Fibroblast of pulmonary artery (primary cell): Measurements from ENCODE around the gene GALNT2.
A peak's percentile ranks its signal among the peaks of the same experiment; 100 is the strongest.

Experiments
- DNase-seq: peaks from one replicate; pipeline ENCODE4 v3.0.0-alpha.2; 2010; ENCODE audit warnings: low read depth
- H3K4me3 ChIP-seq: replicated peaks from 2 replicates; pipeline ENCODE4 v1.5.1; 2011; ENCODE audit warnings: low read depth, mild to moderate bottlenecking, control low read depth, low read length, moderate library complexity
- TF ChIP-seq, protein P1 (sequence below): IDR thresholded peaks from 2 replicates; pipeline ENCODE4 v1.5.1; 2011; ENCODE audit warnings: mild to moderate bottlenecking, control low read depth, low read length, inconsistent platforms; ENCODE audit errors: missing control alignments

GALNT2 gene

DNA sequence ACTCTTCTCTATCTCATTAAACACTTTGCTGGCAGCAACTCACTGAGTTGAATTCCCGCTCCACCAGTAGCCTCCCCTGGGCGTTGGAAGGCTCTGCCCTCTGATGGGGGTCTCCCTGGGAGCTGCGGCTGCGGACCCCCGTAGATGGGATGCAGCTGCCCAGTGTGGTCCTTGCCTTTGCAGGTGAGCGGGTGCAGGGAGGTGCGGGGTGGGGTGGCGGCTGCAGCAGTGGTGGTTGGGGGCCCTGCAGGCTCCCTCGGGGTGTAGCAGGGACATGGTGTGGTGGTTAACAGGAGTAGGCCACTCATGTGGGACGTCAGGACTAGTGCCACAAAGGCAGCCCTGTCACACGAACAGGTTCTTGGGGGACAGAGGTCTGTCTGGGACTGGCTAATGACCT, 42.0 kb downstream of the GALNT2 start:
- H3K4me3 ChIP-seq = no peak overlapping the region
- TF ChIP-seq, protein P1, sequence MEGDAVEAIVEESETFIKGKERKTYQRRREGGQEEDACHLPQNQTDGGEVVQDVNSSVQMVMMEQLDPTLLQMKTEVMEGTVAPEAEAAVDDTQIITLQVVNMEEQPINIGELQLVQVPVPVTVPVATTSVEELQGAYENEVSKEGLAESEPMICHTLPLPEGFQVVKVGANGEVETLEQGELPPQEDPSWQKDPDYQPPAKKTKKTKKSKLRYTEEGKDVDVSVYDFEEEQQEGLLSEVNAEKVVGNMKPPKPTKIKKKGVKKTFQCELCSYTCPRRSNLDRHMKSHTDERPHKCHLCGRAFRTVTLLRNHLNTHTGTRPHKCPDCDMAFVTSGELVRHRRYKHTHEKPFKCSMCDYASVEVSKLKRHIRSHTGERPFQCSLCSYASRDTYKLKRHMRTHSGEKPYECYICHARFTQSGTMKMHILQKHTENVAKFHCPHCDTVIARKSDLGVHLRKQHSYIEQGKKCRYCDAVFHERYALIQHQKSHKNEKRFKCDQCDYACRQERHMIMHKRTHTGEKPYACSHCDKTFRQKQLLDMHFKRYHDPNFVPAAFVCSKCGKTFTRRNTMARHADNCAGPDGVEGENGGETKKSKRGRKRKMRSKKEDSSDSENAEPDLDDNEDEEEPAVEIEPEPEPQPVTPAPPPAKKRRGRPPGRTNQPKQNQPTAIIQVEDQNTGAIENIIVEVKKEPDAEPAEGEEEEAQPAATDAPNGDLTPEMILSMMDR = no peak
- DNase-seq = no peak

DNA sequence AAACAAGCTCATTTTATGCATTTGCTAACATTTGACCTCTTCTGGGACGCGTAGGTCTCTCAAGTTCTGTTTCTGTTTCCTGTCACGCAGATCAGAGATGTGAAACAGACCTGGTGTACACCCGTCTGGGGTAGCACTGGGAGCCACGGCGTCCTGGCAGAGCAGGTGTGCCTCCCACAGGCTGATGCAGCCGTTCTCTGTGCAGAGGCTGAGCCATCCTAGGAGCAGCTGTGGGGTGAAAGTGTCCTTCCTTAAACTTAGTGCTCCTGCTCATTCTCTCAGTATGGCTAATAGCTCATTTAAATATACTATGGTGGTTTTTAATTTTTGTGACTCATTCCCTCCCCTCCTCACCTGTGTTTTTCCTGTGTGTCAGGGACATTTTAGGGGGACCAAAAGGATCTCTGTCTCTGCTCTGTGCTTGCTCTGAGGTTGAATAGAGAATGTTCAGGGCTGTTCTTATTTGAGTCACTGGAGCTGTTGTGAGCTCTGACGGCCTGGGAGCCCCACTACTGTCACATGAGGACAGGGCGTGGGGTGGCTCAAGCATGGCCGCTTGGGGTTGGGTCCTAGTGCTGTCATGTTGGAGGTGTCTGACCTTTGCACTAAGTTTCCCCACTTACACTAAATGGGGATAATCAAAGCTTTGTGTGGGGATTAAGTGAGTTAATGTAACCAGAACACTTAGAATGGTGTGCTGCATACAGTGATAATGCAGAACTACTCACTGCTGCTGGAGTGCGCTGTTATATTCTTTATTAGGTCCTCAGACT, 43.0 kb downstream of the GALNT2 start:
- no peak for DNase-seq
- TF ChIP-seq, protein P1 = no peak
- H3K4me3 ChIP-seq = no peak overlapping the region

DNA sequence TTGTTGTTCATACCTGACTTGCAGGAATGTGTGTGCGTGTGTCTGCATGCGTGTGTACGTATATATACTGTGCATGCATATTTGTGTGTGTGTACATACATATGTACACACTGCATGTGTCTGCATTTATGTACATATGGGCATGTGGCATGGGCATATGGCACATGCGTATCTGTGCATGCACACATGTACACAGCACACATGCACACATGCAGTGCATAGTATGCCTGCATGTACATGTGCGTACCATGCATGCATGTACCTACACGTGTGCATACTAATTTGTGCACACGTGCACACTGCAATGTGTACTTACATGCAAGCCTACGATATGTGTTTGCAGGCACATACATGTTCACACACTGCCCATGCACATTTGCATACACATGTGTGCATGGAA, 43.9 kb downstream of the GALNT2 start:
- TF ChIP-seq, protein P1 = no peak
- no peak for DNase-seq
- H3K4me3 ChIP-seq = no peak overlapping the region

DNA sequence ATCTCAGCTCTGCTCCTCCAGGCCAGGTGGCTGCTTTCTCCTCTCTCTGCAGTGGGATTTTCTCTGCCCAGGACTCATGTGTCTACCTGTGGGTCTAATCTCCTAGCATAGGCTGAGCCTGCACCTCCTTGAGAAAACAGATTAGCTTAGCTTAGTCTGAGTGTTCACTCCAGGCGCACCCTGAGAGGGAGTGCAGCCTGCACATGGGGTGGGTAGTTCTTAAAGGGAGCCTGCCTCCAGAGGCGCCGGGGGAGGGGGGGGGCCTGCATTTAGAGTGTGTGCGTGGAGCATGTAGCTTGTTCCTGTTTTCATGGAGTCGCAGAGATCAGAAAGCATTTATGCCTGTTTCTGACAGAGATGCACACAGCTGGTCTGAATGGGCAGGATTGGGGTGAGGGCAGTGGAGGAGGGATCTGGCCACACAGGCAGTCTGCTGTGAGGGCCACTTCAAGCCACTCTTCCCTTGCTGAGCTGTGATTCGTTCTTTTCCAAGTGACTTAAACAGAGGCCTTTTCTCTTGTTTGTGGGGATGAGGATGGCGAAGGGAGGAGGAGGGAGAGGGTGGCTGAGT, 45.2 kb downstream of the GALNT2 start:
- no peak overlapping the region for H3K4me3 ChIP-seq
- TF ChIP-seq, protein P1 = no peak
- no peak for DNase-seq

DNA sequence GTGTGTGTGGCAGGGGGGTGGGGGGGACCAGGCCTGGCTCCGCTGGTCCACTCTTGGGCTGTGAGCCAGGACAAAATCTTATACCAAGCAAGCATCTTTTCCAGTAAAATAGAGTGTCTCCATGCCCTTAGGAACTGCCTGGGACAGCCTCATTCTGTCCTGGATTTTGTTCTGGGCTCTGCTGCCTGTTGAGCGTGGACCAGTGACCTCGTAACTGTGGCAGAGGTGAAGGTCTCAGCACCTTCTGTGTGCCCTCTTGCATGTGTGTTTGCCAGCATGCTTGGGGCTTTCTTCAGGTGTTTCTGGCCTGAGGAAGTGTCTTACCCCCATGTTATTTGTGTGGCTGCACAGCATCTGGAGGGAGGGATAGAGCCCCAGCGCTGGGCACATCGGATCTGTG, 45.7 kb downstream of the GALNT2 start:
- no peak overlapping the region for H3K4me3 ChIP-seq
- DNase-seq = no peak
- TF ChIP-seq, protein P1 = no peak

DNA sequence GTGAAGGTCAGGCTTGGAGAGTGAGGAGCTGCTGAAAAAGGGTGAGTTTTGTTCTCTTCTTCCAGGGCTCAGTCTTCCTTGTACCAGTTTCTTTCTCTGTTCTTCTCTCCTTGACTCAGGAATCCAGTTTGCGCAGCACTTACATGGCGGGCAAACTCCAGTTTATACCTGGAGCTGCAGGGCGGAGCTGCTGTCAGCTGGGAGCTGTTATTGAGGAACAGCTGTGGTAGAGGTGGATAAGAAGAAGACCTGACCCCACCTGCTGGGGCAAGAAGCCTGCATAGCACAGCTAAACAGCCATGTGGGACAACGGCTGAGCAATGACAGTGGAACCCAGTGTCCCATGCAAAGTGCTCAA, 46.2 kb downstream of the GALNT2 start:
- TF ChIP-seq, protein P1 = no peak
- H3K4me3 ChIP-seq = no peak overlapping the region
- no peak for DNase-seq

DNA sequence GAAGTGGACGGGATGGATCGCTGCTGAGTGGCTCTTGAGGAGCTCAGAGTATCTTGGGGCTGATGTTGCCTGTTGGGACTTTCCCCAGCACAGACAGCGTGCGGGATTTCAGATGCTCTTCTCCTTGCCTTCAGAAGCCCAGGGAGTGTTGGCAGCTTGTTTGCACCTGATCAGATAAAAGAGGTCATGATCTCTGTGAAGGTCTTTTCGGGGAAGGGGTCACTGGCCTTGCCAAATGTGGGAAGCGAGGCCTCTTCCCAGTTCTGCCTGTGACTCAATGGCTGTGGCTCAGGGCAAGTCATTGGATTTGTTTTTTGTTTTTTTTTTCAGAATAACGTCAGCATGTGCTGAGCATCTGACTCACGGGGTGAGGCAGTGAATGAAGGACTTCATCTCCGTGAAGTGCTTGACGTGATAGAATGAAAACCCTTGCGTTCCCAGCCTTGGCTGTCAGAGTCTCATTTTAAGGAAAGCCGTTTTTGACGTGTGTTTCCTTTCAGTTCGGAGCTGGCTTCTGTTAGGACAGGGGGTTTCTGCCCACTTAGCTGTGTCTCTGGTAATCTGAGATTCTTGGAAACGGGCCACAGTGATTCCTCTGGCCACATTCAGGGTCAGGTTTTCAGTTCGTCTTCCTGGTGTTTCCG, 46.7 kb downstream of the GALNT2 start:
- H3K4me3 ChIP-seq = peak overlapping the region; percentile 41
- TF ChIP-seq, protein P1 = no peak

More for the DNA sequence above, 46.7 kb downstream of the GALNT2 start:
- peak; percentile 97 for DNase-seq
